Measurements from ENCODE around the gene NFATC2. TPM values are rescaled to one million over a fixed set of nuclear protein-coding genes. Genes with fewer than 3 reads are reported as not detected.

NFATC2 gene
- total RNA-seq, 3 donors from 2014 or later, result 6.2 to 7.3 (median 7.2) TPM

- DNase-seq (no peak), ATAC-seq (no peak)
- TF ChIP-seq, protein P1, sequence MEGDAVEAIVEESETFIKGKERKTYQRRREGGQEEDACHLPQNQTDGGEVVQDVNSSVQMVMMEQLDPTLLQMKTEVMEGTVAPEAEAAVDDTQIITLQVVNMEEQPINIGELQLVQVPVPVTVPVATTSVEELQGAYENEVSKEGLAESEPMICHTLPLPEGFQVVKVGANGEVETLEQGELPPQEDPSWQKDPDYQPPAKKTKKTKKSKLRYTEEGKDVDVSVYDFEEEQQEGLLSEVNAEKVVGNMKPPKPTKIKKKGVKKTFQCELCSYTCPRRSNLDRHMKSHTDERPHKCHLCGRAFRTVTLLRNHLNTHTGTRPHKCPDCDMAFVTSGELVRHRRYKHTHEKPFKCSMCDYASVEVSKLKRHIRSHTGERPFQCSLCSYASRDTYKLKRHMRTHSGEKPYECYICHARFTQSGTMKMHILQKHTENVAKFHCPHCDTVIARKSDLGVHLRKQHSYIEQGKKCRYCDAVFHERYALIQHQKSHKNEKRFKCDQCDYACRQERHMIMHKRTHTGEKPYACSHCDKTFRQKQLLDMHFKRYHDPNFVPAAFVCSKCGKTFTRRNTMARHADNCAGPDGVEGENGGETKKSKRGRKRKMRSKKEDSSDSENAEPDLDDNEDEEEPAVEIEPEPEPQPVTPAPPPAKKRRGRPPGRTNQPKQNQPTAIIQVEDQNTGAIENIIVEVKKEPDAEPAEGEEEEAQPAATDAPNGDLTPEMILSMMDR (IDR thresholded peaks at IDR 0.05), result no peak
- Histone ChIP-seq H3K4me1 (ENCODE audit: low read depth) (no peaks in the 10 kb centered on the region), H3K36me3 (ENCODE audit: low read depth) (no peaks in the 10 kb centered on the region), H3K9me3 (no peaks in the 10 kb centered on the region), H3K4me3 (no peak overlapping the region)
- intact Hi-C loops (cut with DNase I, micrococcal nuclease), result no loop called here
Measured at GRCh38 chr20:51427651-51428291, 114.7 kb downstream of the NFATC2 start.

DNA sequence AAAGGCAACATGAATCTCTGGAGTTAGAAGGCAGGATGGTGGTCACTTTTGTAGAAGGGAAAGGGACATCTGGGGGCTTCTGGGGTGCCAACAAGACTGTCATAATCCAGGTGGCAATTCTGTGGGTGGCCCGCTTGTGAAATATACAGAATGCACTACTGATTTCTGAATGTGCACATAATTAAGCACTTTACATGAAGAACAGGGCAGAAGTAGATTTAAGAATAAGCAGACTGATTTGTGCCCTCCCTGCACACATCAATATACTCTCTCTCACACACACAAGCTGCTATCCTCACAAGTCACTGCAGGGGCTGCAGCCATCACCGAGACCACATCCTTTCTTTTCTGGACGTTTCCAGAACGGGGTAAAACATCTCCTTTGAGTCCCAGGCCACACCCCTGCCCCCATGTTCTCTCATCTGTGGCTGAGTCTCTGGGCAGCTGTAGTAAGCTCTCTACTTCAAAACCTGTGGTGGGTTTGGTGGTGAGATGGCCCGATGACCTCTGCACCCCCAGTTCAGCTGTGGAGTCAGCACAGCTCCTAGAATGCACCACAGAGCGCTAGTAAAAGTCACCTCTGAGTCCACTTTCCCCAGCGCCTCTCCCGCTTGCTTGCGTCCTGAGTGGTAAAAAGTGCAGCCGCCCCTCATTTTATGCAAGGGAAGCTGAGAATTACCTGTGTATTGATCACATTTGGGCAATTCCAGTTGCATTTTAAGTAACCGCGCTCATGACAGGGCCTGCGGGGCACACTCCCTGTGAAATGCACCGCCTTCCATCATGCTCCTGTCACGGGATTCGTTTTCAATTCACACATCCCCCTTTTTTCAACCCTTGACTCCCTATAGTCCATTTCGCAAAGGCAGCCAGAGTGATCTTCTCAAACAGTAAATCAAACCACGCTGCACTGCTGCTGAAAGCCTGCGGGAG, 115.5 kb downstream of the NFATC2 start:
- no peak for DNase-seq
- Histone ChIP-seq H3K4me3 (no peak overlapping the region), H3K36me3 (ENCODE audit: low read depth) (no peaks in the 10 kb centered on the region), H3K4me1 (ENCODE audit: low read depth) (no peaks in the 10 kb centered on the region), H3K9me3 (no peaks in the 10 kb centered on the region)
- TF ChIP-seq, protein P1 (IDR thresholded peaks at IDR 0.05), result no peak
- no peak for ATAC-seq
- intact Hi-C loops (cut with DNase I, micrococcal nuclease), result no loop called here

DNA sequence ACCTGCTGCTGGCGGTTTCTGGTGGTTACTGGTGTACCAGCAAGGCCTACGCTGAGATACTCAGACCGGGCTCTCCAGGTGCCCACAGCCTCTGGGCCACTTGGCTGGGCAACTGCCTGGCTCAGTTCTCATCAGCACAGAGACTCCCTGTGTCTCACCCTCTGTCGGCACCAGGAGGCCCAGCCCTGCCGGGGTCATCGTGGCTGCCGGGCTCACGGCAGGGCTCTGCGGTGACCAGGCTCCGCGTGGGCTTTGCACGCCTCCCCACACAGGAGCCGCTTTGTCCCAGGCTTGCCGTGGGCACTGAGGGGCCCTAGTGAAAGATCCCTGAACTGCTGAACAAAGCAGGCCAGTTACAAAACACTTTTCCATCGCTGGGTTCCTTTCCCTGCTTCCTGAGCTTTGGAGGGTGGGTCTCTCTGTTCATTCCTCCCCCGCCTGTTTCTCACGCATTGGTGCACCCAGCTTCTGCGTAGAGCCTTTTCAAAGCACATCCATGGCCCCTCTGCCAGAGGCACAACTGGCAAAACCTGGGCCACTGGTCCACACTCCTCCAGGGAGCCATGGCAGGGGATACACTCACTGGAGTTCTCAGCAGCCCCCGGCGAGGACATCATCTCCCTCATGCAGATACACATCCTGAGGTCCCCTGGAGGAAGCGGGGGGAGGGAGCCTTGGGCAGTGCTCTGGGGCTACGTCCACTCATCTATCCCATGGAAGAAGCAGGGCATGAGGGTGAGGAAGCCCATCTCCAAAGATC, 117.0 kb downstream of the NFATC2 start:
- DNase-seq (no peak), ATAC-seq (peak; percentile 35)
- TF ChIP-seq, protein P1 (IDR thresholded peaks at IDR 0.05), result no peak
- H3K36me3 ChIP-seq (ENCODE audit: low read depth), result no peaks in the 10 kb centered on the region
- no peaks in the 10 kb centered on the region for H3K9me3 ChIP-seq
- intact Hi-C loops (cut with DNase I, micrococcal nuclease), result no loop called here
- H3K4me1 ChIP-seq (ENCODE audit: low read depth), result no peaks in the 10 kb centered on the region
- H3K4me3 ChIP-seq, result no peak overlapping the region

GRCh38 chr20:51424270-51425117, 118.0 kb downstream of the NFATC2 start:
- DNase-seq, result no peak
- Histone ChIP-seq H3K4me1 (ENCODE audit: low read depth) (no peaks in the 10 kb centered on the region), H3K9me3 (no peaks in the 10 kb centered on the region), H3K36me3 (ENCODE audit: low read depth) (no peaks in the 10 kb centered on the region), H3K4me3 (no peak overlapping the region)
- TF ChIP-seq, protein P1 (IDR thresholded peaks at IDR 0.05), result no peak
- intact Hi-C loops (cut with DNase I, micrococcal nuclease), result no loop called here
- ATAC-seq, result peak; percentile 22

DNA sequence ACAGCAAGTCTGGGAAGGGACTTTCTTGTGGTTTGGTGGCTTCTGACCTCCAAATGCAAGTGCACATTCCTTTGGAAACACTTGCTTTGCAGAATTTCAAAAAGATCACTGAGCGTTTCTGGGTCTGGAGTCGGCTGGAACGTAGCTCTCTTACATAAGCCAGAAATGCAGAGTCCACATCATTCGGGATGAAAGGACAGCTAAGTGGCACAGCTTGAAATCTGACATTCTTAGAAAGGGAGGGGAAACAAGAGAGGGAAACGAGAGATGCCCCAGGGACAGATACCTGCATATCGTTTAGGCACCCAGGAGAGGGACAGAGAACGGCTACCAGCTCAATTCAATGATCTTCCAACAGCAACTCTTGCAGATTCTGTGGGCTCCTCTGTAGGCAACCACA, 118.7 kb downstream of the NFATC2 start:
- Histone ChIP-seq H3K36me3 (ENCODE audit: low read depth) (no peaks in the 10 kb centered on the region), H3K4me1 (ENCODE audit: low read depth) (no peaks in the 10 kb centered on the region), H3K4me3 (no peak overlapping the region), H3K9me3 (no peaks in the 10 kb centered on the region)
- DNase-seq, result no peak
- no peak for ATAC-seq
- intact Hi-C loops (cut with DNase I, micrococcal nuclease), result no loop called here
- TF ChIP-seq, protein P1 (IDR thresholded peaks at IDR 0.05), result no peak

Data from mucosa of descending colon (tissue), 3 donors.